GM18861 (cell line): ENCODE data around the gene SYCP2.

Experiments used
- ATAC-seq: cut with Tn5 transposase; IDR thresholded peaks from one replicate; pipeline ENCODE4 v1.9.1; 2021; ENCODE audit not compliant: unreplicated experiment

SYCP2 gene

DNA sequence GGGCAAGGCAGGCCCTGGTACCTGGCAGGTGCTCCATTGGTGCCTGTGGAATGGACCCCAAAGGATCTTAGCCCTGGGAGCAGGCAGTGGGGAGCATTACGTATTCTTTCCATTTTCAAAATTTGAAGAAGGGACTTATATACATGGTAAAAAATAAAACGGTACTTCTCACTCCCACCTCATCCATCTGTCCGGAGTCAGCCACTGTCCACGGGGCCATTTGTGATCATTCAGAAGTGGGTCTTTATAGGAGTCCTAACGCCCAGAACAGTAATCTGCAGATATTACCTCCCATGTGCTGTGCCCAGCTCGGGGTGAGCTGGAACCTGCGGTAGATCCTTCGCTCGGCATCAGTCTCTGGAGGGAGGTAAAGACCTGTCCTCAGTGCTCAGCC lies 110.4 kb downstream of the SYCP2 start:
- no peak for ATAC-seq

DNA sequence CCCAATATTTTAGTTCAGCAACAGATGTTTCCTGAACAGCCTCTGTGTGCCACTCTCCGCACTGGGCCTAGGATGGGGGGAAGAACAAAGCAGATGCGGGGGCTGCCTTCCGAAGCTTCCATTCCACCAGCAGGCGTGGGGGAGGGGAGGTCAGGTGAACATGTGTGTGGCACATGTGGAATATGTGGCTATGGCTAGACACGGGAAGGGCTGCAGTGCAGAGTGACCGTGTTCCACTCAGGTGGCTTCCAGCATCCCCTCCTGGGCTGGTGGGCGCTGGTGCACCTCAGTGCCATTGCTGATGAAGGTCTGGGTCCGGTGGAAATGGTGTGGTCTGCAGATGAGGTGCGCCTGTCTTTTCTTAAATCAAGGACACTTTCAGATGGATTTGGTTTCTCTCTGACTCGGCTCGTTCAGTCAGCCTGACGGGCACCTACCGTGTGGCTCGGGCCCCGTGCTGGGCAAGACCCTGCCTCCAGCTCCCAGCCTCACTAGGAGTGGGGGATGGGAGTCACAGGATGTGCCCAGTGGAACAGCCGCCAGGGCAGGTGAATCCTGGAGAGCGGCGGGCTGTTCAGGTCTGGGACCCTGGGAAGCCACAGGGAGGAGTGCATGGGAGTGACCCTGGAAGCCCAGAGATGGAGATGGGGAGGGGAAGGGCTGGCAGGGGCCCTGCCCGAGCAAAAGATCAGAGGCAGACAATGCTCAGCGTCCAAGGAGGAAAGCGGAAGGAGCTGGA lies 111.0 kb downstream of the SYCP2 start:
- ATAC-seq: no peak

DNA sequence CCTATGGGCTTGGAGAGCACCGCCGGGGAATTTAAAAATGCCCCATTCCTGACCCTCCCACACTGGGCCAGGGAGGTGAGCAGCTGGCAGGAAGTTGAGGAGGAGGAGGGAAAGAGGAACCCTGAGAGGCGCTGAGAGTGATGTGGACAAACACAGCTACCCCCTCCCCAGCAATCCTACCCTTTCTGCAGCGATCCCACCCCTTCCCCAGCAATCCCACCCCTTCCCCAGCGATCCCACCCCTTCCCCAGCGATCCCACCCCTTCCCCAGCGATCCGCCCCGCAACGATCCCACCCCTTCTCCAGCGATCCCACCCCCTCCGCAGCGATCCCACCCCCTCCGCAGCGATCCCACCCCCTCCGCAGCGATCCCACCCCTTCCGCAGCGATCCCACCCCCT lies 111.6 kb downstream of the SYCP2 start:
- ATAC-seq: no peak

DNA sequence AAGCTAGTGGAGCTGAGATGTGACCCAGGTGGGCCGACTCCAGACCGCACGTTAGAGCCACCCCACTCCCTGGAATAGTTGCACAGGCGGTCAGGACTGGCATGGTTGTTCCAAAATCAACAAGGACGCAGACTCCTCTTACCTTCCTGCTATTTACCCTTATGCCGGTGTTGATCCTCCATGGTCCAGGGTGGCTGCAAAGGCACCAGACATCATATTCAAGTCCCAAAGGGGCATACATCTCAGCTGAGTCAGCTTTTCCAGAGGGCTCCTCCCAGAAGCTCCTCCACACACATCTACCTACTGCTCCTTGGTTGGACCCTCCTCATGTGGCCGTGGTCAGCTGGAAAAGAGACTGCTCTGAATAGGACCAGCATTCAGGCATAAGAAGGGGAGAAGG lies 112.2 kb downstream of the SYCP2 start:
- no peak for ATAC-seq

DNA sequence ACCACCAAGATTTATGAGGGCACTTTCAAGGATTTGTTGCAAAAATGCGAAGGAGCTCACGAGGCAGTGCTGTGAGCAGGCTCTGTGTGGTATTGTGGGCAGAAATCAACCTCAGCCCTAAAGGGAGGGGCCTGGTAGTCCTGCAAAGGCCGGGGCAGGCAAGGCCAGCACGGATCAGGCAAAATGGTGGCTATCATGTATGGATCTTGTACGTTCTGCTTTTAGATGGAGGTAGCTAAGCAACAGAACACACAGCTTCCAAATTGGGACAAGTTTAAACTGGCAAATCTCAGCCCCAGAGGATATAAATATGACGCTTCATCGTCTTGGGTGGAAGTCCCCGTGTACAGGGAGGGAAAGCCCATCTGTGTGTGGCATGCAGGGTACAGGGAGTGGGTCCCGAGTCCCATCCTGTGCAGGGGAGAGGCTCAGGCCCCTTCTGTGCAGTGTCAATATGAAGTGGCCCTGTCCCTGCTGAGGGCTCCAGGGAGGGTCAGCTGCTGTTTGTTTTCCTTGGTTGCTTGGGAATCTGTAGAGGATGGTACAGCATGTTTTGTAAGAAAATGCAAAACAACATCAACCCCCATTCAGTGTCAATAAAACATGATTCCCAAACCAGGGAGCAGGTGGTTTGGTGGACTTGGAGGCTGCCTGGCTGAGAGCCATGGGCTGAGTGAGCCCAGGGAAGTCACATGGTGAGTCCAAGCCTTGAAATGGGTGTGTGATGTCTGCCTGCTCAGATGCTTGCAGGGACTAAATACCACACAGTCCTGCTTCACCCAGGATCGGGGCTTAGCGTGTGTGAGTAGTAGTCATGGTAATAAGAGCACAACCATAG lies 113.0 kb downstream of the SYCP2 start:
- ATAC-seq: no peak

DNA sequence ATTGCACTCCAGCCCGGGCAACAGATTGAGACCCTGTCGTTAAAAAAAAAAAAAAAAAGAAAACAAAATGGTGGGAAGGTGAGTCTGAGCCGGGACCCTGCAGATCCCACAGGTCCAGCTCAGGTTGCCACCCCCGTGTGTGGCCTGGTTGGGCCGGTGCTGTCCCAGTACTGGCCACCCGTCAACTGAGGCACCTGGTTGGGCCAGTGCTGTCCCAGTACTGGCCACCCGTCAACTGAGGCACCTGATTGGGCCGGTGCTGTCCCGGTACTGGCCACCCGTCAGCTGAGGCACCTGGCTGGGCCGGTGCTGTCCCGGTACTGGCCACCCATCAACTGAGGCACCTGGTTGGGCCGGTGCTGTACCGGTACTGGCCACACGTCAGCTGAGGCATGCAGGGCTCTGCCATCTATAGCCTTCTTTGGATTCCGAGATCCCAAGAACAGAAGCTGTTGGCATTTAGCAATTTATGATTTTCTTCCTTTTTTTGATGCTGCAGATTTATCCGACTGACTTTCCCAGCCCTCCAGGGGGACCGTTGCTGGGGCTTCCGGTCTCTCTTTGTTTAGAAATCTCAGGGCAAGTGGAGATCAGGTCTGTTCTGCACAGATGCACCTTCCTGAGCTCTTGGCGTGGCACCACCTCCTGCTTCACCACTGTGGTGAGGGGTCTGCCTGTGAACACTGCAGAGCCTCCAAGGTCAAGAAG lies 113.8 kb downstream of the SYCP2 start:
- no peak for ATAC-seq

DNA sequence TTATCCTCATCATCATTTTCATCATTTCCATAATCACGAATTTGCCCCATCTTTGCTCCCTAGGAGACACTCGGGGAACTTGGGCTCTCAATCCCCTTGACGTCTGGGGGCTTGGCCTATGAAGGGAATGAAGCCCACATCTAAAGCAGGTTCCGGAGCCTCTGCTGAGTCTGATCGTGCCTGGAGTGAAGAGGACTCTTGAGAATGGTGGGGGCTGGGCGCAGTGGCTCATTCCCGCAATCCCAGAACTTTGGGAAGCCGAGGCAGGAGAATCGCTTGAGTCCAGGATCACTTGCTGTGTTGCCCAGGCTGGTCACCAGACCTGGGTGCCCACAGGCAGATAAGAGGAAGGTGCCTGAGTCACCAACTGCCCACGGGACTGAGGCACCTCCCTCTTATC lies 114.5 kb downstream of the SYCP2 start:
- ATAC-seq: no peak

DNA sequence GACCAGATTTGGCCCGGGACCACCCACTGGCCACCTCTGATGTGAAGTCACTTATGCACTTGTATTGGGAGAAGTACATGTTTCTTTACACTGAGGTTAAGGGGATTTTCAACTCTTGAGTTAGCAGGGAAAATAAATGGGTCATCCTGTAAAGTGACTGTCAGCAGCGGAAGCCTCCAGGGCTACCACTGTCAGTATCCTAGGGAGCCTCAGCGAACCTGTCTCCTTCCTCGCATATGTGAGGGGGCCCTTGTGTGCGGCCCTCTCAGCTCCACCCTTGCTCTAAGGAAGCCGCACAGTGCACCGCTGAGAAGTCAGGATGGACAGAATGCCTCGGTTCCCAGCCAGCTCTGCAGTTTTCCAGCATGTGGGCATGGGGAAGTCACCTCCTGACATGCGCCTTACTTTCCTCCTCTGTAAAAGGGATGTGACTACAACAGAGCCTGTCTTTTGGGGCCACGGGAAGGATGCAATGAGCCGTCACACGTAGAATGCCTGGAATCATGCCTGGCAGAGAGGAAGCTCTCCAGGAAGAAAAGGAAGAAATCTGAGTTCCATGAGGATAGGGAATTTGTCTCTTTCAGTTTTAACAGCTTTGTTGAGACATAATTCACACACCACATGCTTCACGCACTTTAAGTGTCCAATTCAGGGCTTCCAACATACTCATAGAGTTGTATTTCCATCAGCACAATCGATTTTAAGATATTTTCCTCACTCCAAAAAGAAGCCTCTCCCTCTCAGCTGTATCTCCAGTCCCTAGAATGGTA lies 115.4 kb downstream of the SYCP2 start:
- ATAC-seq: no peak

DNA sequence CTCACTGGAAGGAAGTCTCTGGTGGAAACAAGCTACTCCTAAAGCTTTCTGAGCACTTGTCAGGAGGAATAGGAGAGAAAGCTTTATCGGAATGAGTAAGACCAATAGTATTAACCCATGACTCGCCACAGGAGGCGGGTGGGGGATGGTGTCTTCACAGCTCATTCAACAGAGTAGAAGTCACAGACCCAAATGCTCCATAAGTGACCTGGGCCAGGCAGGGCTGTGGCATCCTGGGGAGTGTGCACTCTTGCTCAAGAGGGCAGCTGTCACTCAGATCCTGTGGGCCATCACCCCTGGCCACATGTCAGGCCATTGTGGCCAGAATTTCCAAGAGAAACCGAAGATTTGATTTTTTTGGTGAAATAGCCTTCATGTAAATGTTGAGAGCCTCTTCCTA lies 116.0 kb downstream of the SYCP2 start:
- no peak for ATAC-seq

DNA sequence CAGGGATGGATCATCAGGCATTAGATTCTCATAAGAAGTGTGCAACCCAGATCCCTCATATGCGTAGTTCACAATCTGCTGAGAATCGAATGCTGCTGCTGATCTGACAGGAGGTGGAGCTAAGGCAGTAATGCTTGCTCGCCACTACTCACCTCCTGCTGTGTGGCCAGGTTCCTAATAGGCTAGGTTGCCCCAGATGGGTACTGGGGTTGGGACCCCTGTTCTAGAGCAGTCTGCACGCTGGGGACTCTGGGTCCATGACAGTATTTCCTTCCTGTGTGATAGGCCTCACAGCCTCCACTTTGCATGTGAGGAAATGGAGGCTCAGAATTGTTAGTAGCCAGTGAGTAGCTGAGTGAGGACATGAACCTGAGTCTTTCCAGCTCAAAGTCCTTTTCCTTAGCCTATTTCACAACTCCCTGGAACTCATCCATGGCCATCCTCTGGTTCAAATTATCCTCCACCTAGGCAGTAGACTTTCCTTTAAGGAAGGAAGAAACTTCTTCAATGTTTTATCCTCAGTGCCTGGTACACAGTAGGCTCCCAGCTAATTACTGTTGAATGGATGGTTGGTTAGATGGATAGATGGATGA lies 117.2 kb downstream of the SYCP2 start:
- ATAC-seq: no peak

DNA sequence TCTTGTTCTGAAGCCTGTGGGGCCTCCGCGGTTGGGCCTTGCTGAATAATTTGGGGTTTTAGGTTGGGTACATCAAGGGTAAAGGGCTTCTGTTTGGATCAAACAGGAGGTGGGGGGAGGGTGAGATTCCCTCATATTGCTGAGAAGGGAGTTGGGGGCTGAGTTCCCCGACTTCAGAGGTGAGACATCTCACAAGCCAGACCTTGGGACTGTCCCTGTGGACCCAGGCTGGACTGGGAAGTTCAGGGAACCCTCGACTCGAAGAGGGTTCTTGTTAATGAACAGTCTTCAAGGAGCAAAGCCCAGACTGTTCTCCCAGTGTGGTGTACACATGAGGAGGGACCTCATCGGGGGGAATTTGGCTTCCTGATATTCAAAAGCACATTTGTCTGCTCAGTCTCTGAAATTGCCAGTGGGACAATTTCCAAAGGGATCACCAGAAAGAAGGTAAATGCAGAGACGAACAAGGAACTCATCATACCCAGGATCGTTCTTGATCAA lies 118.5 kb downstream of the SYCP2 start:
- no peak for ATAC-seq

DNA sequence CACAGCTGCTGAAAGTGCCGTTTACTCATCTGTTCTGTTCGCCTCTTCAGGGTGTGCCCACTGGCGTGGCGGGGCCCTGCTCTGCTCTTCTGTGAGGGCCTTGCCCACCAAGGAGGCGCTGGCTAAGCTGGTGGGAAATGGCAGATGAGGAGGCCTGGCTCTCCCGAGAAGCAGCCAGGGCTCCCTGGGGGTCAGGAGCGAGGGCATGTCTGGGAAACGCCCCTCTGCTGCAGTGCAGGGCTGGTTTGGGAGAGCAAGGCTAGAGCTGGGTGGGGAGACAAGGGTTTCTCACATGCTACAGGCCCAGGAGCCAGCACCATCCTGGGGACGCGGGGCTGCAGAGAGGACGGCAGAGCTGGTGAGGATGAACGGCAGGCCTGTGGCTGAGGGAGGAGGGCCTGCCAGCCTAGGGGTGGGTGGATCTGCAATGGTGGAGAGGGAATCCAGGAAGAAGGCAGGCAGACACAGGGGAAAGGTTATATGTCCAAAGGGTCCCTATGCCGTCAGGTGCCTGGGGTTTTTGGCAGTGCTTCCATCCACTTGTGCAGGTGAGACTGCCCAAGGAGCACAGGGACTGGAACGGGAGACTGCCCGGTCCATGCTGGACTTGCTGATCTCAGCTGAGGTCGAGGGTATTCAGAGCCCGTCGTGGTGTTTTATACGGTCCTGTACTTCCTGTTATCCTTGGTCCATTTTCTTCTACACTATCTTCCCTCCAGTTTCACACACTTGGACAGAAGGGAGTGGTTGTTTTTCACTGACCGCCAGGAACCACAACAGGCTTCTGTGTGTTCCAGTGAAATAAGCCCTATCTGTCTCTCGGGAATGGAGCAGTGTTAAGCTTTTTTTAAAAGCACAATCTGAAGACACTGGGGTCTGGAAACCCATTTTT lies 119.2 kb downstream of the SYCP2 start:
- no peak for ATAC-seq
